GM21825 (cell line): ENCODE data around the gene SPDYE8.
"Not testable (repeated sequence)": the region's sequence is repeated elsewhere in the genome, so short reads cannot be mapped to it uniquely, and the experiment has no call there.

Experiments
- ATAC-seq: cut with Tn5 transposase; IDR thresholded peaks from one replicate; pipeline ENCODE4 v1.9.1; 2021; ENCODE audit warnings: mild to moderate bottlenecking, moderate library complexity; ENCODE audit not compliant: unreplicated experiment

The SPDYE8 gene, protein sequence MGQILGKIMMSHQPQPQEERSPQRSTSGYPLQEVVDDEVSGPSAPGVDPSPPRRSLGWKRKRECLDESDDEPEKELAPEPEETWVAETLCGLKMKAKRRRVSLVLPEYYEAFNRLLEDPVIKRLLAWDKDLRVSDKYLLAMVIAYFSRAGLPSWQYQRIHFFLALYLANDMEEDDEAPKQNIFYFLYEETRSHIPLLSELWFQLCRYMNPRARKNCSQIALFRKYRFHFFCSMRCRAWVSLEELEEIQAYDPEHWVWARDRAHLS

DNA sequence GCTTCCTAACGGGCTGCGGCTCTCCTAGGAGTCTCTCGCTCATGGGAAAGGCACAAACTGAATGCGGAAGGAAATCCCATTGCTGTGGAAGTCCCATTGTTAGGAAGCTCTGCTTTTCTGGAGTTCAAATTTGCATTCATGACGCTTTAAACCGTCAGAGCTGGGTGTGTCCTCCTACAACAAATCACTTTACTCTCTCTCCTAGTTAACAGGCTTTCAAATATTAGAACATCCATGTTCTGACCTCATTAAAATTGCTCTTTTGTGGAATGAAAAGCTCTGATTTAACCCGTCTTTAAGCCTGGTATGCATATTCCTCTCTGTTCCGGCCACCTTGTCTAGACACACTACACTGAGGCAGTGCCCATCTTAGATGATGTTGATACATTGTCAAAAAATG lies at the start of gene SPDYE8:
TSS of gene SPDYE8 (minus strand) at position 101 of the 400 bp plus-strand sequence. CDS start 1,800 bp downstream, outside the sequence.
- not testable (repeated sequence) for ATAC-seq

DNA sequence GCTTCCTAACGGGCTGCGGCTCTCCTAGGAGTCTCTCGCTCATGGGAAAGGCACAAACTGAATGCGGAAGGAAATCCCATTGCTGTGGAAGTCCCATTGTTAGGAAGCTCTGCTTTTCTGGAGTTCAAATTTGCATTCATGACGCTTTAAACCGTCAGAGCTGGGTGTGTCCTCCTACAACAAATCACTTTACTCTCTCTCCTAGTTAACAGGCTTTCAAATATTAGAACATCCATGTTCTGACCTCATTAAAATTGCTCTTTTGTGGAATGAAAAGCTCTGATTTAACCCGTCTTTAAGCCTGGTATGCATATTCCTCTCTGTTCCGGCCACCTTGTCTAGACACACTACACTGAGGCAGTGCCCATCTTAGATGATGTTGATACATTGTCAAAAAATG lies 28.2 kb upstream of the SPDYE8 start, which contains the start of gene SPDYE11:
TSS of gene SPDYE11 (minus strand) at position 101 of the 400 bp plus-strand sequence. CDS start 1,800 bp downstream, outside the sequence.
- ATAC-seq: not testable (repeated sequence)

DNA sequence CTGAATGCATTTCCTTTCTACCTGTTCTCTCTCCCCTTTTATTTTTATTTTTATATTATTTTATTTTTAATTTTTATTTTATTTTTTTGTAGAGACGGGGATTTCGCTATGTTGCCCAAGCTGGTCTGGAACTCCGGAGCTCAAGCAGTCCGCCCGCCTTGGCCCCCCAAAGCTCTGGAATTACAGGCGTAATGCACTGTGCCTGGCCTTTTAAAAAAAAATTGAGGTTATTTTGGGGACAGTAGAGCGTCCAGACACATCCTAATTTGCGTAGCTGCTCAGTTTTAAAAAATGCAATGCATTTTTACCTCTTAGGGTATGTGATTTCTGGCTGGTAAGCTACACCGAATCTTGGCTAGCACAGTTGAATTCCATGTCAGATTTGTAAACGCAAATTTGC lies 23.1 kb downstream of the SPDYE8 start:
- not testable (repeated sequence) for ATAC-seq

DNA sequence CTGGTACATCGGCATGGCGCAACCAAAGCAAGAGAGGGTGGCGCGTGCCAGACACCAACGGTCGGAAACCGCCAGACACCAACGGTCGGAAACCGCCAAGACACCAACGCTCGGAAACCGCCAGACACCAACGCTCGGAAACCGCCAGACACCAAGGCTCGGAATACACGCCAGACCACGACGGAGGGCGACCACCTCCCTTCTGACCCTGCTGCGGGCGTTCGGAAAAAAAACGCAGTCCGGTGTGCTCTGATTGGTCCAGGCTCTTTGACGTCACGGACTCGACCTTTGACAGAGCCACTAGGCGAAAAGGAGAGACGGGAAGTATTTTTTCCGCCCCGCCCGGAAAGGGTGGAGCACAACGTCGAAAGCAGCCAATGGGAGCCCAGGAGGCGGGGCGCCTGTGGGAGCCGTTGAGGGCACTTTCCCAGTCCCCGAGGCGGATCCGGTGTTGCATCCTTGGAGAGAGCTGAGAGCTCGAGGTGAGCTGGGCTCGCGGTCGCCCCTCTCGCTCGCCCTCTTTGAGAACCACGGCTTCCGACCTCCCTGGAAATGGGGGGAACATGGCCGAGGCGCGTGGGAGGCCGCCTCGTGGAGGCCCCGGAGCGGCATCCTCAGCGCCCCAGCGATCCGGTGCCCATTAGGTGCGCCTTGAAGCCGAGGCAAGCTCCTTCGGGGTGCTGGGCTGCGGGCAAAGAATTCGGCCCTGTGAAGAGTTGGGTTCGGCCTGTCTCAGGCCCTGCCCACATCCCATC lies 23.7 kb downstream of the SPDYE8 start:
- ATAC-seq: peak; percentile 84

DNA sequence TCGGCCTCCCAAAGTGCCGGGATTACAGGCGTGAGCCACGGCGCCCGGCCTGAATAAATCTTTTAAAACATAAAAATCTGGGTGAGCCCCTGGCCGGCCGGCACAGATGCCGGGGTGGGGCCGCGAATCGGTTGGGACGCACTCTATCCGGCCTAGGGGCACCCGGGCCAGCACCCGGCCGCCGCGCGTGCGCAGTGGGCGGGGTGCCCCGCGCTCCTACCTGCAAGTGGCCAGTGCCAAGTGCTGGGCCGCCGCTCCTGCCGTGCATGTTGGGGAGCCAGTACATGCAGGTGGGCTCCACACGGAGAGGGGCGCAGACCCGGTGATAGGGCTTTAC lies 24.2 kb downstream of the SPDYE8 start:
- peak; percentile 82 for ATAC-seq

DNA sequence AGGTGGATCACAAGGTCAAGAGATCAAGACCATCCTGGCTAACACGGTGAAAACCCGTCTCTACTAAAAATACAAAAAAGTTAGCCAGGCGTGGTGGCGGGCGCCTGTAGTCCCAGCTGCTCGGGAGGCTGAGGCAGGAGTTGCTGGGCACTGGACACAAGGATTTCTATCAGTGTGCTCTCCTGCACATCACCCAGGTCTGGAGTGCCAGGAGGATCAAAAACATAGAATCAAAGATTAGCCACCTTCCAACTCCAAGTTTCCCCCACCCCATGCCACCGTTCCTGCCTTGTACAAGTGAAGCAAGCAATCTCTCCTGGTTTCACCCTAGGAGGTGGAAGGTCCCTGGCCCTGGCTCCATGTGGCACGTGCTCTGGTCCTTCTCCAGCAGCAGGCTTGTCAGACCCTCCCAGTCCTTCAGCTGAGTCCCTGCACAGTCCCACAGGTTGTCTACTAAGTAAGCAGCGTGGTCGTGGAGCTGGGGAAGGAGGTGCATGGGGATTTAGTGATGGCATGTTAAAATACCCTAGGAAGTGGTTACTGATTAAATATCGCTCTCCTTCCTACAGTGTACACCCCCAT lies 31.6 kb downstream of the SPDYE8 start:
- ATAC-seq: not testable (repeated sequence)

DNA sequence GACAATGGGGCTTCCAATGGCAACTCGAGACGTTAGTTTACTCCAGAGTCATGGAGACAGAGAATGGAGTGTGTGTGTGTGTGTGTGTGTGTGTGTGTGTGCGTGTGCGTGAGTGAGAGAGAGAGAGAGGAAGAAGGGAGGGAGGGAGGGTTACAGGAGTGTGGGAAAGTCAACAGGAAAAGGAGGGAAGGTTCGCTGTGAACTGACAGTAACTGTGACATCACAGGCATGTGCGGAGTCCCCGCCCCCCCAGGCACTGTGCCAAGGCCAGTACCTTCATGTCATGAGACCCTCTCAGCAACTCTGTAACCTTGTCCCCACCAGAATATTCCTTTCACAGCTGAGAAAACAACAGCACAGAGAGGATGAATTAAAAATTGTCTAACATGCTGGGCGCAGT lies 32.1 kb downstream of the SPDYE8 start:
- not testable (repeated sequence) for ATAC-seq

DNA sequence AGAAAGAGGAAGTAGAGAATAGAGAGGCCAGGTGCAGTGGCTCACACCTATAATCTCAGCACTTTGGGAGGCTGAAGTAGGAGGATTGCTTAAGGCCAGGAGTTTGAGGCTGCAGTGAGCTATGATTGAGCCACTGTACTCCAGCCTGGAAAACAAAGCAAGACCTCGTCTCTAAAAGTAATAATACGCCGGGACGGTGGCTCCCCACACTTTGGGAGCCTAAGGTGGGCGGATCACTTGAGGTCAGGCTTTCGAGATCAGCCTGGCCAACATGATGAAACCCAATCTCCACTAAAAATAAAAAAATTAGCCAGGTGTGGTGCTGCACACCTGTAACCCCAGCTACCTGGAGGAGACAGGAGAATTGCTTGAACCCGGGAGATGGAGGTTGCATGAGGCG lies 34.1 kb downstream of the SPDYE8 start:
- ATAC-seq: not testable (repeated sequence)

DNA sequence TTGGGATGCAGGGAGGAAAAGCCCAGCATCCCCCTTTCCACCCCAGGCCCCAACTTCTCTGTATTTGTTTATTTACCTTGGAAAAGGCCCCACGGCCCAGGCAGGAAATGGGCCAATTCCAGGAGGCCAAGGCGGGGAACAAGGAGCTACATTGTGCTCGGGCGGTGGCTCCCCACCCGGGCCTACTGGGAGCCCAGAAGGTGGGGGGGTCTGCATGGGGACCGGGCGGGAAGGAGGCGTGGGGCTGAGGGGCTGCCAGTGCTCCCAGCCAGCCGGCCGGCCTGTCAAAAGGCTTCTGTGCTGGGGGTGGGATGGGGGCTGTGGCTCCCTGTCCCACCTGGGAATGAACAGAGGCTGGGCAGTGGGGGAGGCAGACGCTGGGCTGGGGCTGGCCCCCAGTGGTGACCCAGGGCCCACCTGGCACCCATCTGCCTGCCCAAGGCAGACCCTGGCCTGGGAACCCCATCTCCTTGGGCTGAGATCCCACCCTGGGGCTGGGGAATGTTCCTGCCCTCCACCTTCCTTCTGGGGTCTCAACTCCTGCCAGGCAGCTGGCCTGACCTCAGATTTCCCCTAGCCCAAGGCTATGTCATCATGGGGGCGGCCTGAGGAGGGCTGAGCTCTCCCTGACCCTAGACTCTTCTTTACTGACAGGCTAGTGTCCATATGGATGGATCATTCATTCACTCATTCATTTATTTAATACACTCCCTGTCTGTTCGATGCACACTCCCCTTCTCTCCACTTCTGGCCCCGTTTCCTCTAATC lies 39.2 kb downstream of the SPDYE8 start:
- not testable (repeated sequence) for ATAC-seq

DNA sequence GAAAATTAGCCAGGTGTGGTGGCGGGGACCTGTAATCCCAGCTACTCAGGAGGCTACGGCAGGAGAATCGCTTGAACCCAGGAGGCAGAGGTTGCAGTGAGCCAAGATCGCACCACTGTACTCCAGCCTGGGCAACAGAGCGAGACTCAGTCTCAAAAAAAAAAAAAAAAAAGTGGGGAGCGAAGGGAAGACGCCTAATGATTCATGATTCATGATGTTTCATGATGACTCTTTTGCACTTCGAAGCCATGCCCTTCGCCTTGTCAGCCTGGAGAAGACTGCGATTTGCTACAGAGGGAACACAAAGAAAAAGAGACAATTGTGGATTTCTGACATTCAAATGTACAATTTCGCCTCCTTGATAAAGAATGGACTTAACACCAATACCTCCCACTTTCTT lies 47.5 kb downstream of the SPDYE8 start:
- not testable (repeated sequence) for ATAC-seq

DNA sequence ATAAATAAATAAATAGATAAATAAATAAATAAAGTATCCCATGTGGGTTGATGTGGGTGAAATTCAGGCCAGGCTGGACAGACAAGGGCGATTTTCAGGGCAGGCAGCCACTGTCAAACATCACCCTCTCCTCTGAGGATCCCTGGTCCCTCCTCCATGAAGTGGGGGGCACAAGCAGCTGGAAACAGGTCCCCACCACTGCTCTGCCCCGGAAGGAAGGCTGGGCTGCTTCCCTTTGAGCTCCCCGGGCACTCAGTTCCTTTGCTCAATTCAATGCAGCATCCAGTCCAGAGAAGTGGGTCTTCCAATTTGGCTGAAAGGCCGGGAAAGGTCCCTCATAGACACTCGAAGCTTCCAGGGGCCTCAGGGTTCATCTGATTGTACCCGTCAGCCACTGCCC lies 49.2 kb downstream of the SPDYE8 start:
- ATAC-seq: not testable (repeated sequence)

DNA sequence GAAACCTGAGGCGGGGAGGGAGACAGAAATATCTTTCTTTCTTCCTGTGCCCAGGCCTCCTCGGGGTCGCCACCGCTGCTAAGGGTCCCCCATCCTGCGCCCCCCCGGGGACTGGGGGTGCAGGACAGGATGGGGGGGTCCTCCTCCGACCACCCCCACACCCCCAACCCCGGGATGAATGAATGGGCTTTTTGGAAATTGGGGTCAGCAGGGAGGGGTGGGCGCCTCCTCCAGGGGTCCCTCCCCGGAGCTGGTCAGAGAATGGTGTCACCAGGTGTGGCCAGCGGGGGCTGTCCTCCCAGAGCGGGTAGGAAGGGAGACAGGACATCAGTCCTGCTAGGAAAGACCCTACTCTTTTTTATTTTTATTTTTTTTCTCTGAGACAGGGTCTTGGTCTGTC lies 53.1 kb downstream of the SPDYE8 start:
- not testable (repeated sequence) for ATAC-seq

DNA sequence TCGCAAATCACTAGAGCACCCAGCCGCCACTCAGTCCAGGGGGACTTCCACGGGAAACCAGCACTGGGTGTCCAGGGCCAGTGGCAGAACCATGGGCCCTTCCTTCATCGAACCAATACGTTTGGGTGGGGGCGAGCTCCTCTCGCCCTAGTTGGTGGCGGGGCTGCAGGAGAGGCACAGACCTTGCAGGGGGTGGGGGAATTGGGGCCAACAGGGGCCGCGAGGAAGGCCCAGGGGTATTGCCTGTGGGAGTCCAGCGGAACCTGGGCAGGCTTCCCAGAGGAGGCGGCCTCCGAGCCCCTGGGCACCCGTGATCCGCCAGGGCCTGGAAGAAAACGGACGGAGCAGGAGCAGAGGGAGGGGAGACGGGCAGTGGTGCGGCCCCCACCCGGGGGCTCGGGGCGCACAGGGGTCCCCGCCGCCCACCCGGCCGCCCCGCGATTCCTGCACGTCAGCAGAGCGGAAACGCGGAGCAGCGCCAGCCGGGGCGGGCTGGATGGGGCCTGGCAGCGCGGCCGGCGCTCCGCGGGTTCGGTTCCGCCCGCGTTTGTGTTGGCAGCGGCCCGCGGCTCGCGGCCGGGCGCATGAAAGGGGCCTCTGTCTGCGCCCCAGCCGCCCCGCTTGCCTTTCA lies 53.8 kb downstream of the SPDYE8 start:
- ATAC-seq: not testable (repeated sequence)

DNA sequence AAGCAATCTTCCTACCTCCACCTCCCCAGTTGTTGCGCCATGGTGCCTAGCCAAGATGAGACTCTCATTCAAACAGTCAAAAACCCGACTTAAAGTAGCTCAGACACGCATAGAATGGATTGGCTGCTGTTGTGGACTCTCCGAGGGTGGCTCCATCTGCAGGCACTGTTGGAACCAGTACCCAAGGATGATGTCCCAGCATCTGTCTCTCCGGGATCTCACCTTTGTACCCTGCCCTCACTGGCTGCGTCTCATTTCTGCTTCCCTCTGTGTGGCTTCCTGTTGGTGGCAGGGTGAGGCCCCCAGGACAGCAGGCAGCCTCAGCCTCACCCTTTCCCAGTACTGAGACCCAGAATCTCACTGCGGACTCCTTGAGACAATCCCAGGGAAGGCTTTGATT lies 54.8 kb downstream of the SPDYE8 start:
- not testable (repeated sequence) for ATAC-seq

DNA sequence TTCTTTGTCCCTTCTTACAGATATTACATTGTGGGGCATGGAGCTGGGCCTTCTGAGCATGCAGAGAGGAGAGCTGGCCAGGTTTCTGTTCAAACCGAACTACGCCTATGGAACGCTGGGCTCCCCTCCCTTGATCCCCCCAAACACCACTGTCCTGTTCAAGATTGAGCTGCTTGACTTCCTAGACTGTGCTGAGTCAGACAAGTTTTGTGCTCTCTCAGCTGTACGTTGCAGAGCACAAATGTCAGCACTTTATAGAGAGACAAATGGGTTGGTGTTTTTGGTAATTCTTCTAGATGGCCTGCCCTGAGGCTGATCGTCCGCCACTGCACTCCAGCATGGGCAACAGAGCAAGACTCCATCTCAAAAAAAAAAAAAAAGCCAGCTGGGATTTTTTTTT lies 58.1 kb downstream of the SPDYE8 start:
- not testable (repeated sequence) for ATAC-seq
